GM21360 (cell line): ENCODE measurements around the gene C17orf50.

Experiments
- ATAC-seq: cut with Tn5 transposase; IDR thresholded peaks from one replicate; pipeline ENCODE4 v1.9.1; 2021; ENCODE audit warnings: mild to moderate bottlenecking, moderate library complexity; ENCODE audit not compliant: unreplicated experiment

The C17orf50 gene

DNA sequence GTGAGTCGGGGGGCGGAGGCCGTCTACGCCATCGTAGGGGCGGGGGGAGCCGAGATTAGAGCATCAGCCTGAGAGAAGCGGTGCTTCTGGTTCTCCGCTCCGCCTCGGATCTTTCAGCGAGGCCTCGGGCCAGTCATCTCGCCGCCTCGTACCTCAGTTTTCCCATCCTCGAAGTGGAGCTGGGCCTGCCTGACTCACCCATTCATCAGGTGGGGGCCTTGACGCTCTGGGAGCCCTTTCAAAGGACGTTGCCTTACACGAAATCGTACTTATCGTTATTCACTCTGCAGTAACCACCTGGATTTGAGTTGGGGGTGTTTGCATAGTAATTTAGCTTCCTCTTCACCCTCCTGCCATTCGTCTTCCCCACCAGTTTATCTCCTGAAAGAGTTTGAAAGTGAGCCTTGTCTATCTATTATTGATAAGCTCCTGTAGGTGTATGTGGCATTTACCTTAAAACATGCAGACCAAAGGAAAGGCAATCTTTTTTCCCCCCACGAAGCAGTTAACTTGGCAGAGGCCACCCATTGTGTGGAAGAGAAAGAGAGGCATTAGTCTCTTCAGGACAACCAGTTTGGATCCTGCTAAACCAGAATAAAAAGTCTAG is 49.3 kb downstream of the C17orf50 start:
- ATAC-seq, result no peak

DNA sequence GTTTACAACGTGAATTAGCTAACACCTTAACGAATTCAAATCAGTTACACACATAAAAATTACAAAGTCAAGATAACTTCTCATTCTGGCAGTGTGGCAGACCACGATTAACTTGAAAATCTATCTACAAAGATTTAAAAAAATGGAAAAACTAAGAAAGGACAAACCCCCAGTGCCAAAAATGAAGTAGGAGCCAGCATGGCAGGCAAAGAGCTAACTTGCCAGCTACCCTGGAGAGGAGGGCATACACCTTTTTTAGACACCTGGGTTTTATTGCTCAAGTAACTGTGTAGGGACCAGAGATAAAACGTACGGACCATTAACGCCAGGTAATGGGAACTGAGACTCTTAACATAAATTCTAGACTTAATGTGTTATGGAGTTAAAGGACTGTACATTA is 51.1 kb downstream of the C17orf50 start:
- no peak for ATAC-seq

DNA sequence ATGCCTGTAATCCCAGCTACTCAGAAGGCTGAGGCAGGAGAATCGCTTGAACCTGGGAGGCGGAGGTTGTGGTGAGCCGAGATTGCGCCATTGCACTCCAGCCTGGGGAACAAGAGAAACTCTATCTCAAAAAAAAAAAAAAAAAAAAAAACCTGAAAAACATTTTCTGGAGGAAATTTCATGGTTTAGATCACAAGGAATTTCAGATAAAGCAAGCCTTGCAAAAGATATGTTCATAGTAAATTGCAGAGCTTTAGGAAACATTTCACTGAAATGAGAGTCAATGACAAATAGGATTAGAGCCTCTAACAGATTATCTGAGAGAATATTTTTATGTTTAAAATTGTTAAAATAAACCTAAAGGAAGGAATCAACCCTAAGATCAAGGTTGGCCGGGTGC is 51.8 kb downstream of the C17orf50 start:
- ATAC-seq, result no peak
